ENCODE data around the gene TMEM8B.

Gene TMEM8B

DNA sequence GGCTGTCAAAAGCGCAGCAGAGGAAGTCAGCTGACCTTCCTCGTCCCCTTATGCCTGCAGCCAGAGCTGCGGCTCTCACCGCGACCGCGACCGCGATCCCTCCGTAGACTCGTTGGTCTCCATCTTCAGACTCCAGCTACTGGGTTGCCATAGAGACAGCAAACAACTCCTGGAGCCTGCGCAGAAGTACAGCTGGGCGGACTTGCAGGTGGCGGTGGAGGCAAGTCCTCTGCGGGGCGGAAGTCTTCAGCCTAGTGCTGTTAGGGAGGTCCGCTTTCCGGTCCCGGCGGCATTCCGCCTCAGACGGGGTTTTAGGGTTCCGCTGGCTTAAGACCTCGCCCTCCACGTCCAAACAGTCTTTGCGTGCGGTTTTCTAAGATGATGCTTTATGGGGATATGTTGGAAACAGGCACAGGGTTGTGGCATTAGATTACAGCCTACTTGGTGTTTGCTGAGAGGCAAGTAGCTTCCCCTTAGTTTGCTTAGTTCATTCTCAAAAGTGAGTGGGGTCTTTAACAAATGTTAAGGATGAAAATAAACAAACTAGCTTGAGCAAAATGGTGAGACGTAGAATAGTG, 16.9 kb upstream of the TMEM8B start, which contains the start of gene SPAG8:
Gene SPAG8, minus strand, starts transcription at position 238 of the 578 bp plus-strand sequence. Its CDS starts 115 bp downstream, at position 123.
- DNase-seq (ENCODE audit: low read depth in 2 of 2), result peak; percentile 91 to 92

DNA sequence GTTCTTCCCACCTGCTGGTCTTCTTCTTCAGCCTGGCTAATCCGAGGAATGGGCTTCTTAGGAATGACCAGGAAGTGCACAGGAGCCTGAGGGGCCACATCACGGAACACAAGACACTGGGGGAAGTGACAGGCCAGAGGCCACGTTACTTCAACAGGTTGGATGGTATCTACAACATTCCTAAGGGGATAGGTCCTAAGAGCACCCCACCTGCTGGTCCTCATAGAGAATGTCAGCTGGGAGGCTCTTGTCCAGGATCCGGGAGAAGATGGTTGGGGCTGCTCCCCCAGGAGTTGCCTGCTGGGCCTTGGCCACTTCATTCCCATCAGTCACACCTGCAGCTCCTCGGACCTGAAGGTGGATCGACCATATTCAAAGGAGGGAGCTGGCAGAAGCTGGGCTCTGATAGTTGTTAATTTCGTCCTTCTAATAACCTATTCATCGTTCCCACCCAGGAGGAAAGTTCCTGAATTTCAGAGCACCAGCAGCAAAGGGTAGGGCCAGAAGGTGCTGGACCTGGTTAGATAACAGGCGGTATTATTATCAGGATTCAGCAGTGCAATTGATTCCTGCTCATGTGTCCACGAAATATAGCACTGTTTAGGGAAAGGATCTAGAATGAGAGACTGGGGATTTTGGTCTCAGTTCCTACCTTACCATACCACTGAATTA, 15.5 kb upstream of the TMEM8B start:
- DNase-seq (ENCODE audit: low read depth in 2 of 2), result no peak

DNA sequence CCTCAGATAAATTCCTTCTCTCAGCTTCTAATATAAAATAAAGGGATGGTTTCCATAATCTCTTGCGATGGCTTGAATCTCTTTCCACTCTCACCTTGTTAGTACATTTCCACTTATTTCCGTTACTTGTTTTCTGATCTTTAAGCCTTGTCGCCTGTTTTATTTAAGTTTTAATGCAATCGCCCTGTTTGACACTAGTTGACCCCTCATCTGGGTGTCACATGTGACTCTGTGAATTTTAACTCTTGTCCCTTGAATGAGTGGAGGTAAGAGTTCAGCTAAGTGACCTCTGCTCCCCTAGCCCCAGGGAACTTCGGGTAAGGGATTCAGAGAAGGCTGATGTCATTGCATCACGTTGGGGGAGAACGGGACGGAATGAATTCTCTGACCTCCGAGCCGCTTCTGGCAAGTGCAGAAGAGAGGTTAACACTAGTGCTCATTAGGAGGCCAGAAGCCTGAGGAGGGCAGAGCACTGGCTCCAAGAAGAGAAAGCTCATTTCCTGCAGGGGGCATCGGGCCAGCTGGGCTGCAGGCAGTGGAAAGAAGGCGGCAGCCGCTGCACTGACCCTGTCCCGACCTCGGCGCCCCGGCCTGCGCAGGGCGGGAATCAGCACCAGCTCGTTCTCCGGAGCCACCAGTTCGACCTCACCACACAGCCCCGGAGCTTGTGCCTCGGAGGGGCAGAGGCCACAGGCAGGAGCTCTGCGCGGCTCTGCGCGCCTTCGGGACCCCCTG, 14.8 kb upstream of the TMEM8B start:
- DNase-seq (ENCODE audit: low read depth in 2 of 2), result peak in 1 of 2 donors; percentile 14

DNA sequence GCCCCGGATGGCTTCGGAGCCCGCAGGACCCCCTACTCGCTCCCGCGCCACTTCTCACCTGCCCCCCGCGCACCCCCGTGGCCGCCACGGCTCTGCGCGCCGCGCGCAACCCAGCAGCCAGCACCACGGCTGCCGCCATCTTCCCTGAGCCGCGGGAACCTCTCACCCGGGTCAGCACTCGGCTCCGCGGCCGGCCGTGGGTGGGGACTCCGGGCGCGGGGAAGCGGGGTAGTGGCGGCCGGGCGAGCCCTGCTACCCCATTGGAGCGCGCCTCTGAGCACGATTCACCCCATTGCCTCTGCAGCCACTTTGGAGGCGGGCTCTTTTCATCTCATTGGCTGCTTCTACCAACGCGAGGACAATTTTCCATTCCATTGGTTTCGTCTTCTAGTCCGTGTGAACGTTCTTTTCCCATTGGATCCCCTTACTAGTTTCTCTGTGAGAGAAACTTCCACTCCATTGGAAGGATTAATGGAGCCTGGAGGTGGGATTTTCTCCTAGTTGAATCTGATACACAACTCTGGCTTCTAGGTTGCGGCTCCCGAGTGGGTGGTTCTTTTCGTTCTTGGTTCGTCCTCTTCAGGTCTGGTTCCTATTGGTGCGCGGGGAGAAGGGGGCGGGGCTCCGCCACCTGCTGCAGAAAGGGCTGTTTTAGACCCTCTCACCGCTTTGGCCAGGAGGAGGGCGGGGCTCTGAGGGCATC, 14.0 kb upstream of the TMEM8B start, which contains the start of gene HINT2:
Gene HINT2, minus strand, starts transcription at position 202 of the 703 bp plus-strand sequence. Its CDS starts 63 bp downstream, at position 139.
- peak; percentile 97 to 98 for DNase-seq (ENCODE audit: low read depth in 2 of 2)

DNA sequence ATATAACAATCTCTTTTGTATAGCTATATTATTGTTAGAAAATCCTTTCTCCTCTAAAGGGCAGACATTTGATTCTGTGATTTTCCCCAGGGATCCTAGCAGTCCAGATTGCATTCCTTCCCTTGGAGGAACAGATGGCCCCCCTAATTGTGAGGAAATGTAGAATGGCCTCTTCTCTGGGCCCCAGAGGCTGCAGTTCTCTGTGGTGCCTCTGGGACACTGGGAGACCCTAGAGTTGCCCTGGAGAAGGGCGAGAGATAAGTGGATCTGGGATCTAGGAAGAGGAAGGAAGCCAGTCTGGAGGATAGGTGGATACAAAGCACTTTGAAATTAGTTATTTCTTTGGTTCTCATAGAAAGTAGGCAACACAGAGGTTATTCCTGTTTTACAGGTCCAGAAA, 12.3 kb upstream of the TMEM8B start:
- no peak for DNase-seq (ENCODE audit: low read depth in 2 of 2)

- DNase-seq (ENCODE audit: low read depth in 2 of 2), result no peak
Observed at GRCh38 chr9:35818341-35818740, 10.7 kb upstream of the TMEM8B start.

GRCh38 chr9:35820076-35820475, 9.0 kb upstream of the TMEM8B start:
- DNase-seq (ENCODE audit: low read depth in 2 of 2), result no peak

DNA sequence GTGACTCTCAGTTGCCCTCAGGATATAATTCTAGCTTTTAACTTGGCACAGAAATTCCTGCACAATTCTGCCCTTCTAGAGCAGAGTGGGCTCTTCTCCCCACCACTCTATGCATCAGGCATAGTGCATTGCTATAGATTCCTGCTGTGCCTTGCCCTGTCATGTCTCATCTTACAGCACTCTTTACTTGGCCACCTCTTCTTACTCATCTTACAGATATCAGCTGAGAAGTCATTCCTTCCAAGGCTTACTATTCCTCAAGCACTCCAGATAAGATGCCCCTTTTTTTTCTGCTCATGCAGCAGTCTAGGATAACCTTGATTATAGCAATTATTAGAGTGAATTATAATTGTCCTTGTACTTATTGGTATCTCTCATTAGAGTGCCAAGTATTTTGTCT, 6.1 kb upstream of the TMEM8B start:
- no peak for DNase-seq (ENCODE audit: low read depth in 2 of 2)

DNA sequence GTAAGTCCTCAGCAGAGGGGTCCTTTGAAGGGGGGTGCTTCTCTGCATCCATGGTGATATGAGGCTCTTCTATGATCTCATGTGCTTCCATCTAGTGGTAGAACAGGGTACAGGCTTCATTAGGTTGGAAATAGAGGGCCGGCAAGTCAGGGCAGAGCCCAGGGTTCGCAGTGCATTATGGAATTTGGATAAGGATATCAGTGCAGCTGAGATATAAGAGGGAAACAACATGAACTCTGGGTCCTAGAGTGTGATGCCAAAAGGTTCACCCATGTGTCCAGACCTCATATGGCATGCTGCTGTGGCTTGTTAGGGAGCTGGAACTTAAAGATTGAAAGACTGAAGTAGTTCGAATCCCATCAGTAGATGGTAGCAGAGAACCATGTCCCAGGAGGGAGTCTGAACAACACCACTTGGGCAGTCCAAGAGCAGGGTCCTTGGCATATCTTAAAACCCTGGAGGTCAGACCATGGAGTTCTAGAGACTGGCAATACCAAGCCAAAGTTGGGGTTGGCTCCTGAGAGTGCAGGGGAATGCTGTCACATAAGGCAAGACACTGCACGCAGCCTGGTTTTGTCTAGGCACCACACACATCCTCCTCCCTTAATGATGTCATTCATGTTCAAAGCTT, 2.8 kb upstream of the TMEM8B start:
- no peak for DNase-seq (ENCODE audit: low read depth in 2 of 2)

DNA sequence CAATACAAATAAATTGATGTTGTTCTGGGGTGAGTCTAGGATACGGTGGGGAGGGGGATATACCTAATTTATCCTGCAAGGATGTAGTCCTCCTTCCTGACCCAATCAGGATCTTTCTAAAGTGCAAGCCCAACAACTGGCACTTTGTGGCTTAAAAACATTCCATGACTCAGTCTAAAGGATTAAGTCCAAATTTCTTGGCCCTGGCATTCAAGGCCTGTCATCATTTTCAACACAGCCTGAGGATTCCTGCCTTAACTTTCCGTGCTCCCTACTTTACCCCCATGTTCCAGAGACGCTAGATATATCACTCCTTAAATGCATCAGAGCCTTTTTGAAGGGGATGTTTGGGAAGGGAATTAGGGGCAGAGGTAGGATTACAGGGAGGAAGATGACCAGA, 1.5 kb upstream of the TMEM8B start:
- DNase-seq (ENCODE audit: low read depth in 2 of 2), result no peak

- DNase-seq (ENCODE audit: low read depth in 2 of 2), result no peak
Observed at GRCh38 chr9:35828716-35829083, 328 bp upstream of the TMEM8B start, which contains the start of gene FAM221B. Gene FAM221B, minus strand, starts transcription at chr9:35828732. Its CDS starts 2,571 bp downstream, at chr9:35826161.

DNA sequence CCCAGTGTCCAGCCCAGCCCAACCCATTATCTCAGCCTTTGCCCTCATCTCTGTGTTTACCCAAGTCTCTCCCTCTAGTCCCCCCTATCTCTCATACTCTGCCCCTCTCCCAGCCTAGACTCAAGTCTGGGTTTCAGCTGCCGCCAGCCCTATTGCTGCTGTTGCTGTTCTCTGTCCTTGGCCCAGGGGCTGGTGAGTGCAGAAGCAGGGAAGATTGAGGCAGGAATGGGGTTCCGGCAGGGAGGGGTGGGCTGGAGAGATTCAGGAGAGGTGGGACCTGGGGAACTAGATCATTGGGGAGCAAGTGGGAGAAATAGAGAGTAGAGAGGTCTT, 702 bp downstream of the TMEM8B start:
- no peak for DNase-seq (ENCODE audit: low read depth in 2 of 2)

DNA sequence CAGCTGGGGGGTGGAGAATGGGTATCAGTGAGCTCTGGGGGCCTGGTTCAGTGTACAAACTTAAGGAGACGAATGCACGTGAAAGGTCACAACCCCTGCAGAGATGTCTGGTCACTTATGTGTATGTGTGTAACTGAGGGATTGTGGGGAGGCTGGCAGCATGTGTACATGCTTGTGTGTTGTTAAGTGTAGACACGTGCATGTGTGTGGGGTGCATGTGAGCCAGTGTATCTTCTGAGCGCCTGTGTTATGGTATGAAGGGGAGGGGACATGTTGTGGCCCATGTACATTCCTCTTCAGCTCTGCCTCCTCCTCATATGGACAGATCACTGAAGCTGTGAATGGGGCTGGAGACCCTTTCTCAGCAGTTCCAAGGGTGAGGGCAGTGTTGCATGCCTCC, 2.0 kb downstream of the TMEM8B start:
- DNase-seq (ENCODE audit: low read depth in 2 of 2), result no peak

DNA sequence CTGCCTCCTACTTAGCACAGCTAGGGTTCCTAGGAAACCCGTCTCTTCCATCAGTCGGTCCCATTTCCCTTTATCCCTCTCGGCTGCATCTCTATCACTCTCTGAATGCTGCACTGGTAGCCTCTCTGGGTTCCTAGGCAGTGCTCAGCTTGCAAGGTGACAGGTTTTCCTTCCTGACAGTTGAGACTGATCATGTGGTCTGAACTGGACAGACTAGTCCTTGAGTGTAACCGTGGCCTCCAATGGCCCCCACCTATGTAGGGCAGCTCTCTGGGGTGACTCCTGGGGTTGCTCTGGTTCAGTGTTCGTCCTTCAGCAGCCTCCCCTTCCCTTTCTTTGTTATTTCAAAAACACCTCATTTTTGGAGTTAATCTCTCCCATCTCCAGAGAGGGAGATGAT, 3.8 kb downstream of the TMEM8B start:
- DNase-seq (ENCODE audit: low read depth in 2 of 2), result no peak

DNA sequence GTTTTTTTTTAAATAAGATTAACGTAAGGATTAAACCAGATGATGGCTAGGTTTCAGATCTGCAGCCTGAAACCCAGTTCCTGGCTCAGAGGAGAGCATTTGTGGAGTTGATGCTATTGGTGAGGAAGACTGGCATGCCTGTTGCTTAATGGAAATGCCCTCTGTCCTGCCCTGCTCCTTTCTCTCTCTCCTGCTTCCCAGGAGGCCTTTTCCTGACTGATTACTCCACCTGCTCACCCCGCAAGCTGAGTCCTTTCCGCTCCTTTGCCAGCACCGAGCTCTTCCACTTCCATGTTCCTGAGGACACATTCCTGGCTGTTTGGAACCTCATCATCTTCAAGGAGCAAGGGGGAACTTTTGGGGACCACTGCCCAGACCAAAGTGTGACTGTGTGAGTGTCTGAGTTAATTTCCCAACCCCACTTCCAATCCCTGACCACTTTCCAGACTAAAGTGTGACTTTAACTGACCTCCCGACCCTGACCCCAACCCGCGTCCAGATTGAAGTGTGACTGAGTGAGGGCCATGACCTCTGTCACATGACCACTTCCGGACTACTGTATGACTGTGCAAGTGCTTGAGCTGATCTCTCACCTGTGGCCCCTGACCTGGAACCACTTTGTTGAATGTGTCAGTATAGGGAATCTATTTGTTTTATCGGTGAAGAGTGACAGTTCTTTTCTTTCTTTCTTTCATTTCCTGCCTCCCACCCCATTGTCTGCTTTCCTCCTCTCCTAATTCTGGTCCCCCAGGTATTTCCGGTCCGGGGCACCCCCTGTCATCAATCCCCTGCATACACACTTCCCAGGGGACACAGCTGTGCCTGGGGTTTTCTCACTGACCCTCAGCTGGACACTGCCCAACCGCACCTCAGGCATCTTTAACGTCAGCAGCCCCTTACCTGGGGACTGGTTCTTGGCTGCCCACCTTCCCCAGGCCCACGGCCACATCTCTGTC, 5.5 kb downstream of the TMEM8B start:
- DNase-seq (ENCODE audit: low read depth in 2 of 2), result no peak

DNA sequence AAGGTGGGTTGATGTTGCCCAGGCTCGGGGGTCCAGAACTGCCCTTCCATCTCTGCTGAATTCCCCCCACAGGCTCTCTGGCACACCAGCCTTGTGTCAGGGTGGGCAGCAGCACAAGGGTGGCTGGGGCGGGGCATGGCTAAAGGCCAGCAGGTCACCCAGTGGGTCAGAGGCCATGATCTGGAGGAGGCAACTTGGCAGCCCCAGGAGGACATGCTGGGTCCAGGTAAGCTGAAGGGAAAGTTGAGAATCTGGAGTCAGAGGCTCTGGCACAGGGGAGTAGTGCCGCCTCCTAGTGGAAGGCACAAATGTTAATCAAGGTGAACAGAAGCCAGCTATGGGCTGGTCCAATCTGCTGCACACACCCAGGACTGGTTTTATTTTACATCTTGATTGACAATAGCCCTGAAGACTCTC, 6.2 kb downstream of the TMEM8B start:
- no peak for DNase-seq (ENCODE audit: low read depth in 2 of 2)

- no peak for DNase-seq (ENCODE audit: low read depth in 2 of 2)
Observed at GRCh38 chr9:35835766-35836165, 6.7 kb downstream of the TMEM8B start.

GRCh38 chr9:35836595-35836994, 7.6 kb downstream of the TMEM8B start:
- DNase-seq (ENCODE audit: low read depth in 2 of 2), result no peak

DNA sequence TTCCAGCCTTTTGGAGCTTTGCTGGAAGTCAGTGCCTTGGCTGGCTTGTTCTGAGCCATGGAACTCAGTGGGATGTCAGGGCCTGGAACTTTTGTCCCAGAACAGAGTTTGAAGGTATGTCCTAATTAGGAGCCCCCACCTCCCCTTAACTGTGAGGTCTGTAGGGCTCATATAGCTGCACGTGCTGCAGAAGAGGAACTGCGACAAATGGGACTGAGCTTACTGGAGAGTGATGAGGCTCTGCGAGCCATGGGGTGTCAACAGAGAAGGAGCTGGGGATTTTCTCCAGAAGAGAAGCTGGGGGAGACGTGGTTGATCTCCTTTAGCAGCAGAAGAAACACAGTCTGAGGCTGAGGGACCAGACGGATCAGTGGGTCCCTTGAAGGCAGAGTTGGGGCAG, 10.9 kb downstream of the TMEM8B start:
- no peak for DNase-seq (ENCODE audit: low read depth in 2 of 2)

- DNase-seq (ENCODE audit: low read depth in 2 of 2), result no peak
Observed at GRCh38 chr9:35840881-35841644, 12.0 kb downstream of the TMEM8B start.
